H9 (cell line): ENCODE measurements around the gene CYB5B. TPM values are rescaled to one million over a fixed set of nuclear protein-coding genes. Genes with fewer than 3 reads are reported as not detected.

ENCODE experiments used
- DNase-seq: peaks from one replicate; pipeline ENCODE4 v3.0.0-alpha.2; 2017
- H2AFZ ChIP-seq: one replicate; pipeline ENCODE4 v1.6.1; 2013; ENCODE audit warnings: mild to moderate bottlenecking, low read length, control low read depth, moderate library complexity
- H2AK5ac ChIP-seq: 2 replicates; pipeline ENCODE4 v1.6.1; 2013; ENCODE audit warnings: low read length, control low read depth, mixed read lengths; ENCODE audit not compliant: insufficient read length
- H2BK120ac ChIP-seq: one replicate; pipeline ENCODE4 v1.6.1; 2013; ENCODE audit warnings: low read depth, mild to moderate bottlenecking, low read length, control low read depth, inconsistent platforms; ENCODE audit not compliant: poor library complexity, severe bottlenecking
- H2BK12ac ChIP-seq: 2 replicates; pipeline ENCODE4 v1.6.1; 2013; ENCODE audit warnings: low read length, control low read depth, mixed read lengths, low read depth; ENCODE audit not compliant: insufficient read length
- H2BK15ac ChIP-seq: 2 replicates; pipeline ENCODE4 v1.6.1; 2013; ENCODE audit warnings: low read depth, low read length, control low read depth
- H2BK20ac ChIP-seq: one replicate; pipeline ENCODE4 v1.6.1; 2013; ENCODE audit warnings: low read depth, mild to moderate bottlenecking, low read length, control low read depth, inconsistent platforms; ENCODE audit not compliant: poor library complexity, severe bottlenecking
- H2BK5ac ChIP-seq: 2 replicates; pipeline ENCODE4 v1.6.1; 2013; ENCODE audit warnings: low read length, control low read depth, mixed read lengths; ENCODE audit not compliant: insufficient read length
- H3K14ac ChIP-seq: 2 replicates; pipeline ENCODE4 v1.6.1; 2013; ENCODE audit warnings: low read length, control low read depth; ENCODE audit not compliant: insufficient read depth
- H3K18ac ChIP-seq: 2 replicates; pipeline ENCODE4 v1.6.1; 2013; ENCODE audit warnings: low read depth, mild to moderate bottlenecking, mixed read lengths, low read length, control low read depth; ENCODE audit not compliant: insufficient read length
- H3K23ac ChIP-seq: 2 replicates; pipeline ENCODE4 v1.6.1; 2013; ENCODE audit warnings: low read length, control low read depth, mixed read lengths, low read depth; ENCODE audit not compliant: insufficient read length
- H3K23me2 ChIP-seq: 2 replicates; pipeline ENCODE4 v1.6.1; 2013; ENCODE audit warnings: low read depth, mild to moderate bottlenecking, mixed read lengths, low read length, control low read depth; ENCODE audit not compliant: insufficient read length, poor library complexity, severe bottlenecking
- H3K27ac ChIP-seq: 2 replicates; pipeline ENCODE4 v1.5.1; 2013; ENCODE audit warnings: low read length, control low read depth, mixed read lengths, low read depth; ENCODE audit not compliant: insufficient read length
- H3K27me3 ChIP-seq: 2 replicates; pipeline ENCODE4 v1.6.1; 2013; ENCODE audit warnings: low read length, control low read depth, inconsistent platforms; ENCODE audit not compliant: insufficient read depth
- H3K4ac ChIP-seq: 2 replicates; pipeline ENCODE4 v1.6.1; 2013; ENCODE audit warnings: low read depth, mild to moderate bottlenecking, control low read depth, inconsistent platforms, low read length, moderate library complexity
- H3K4me1 ChIP-seq: 2 replicates; pipeline ENCODE4 v1.6.1; 2013; ENCODE audit warnings: low read length, control low read depth, inconsistent platforms; ENCODE audit not compliant: insufficient read depth
- H3K4me2 ChIP-seq: 2 replicates; pipeline ENCODE4 v1.6.1; 2013; ENCODE audit warnings: low read length, control low read depth, mixed read lengths; ENCODE audit not compliant: insufficient read length, insufficient read depth
- H3K56ac ChIP-seq: 2 replicates; pipeline ENCODE4 v1.6.1; 2013; ENCODE audit warnings: low read depth, mild to moderate bottlenecking, mixed read lengths, low read length, control low read depth; ENCODE audit not compliant: insufficient read length
- H3K79me1 ChIP-seq: 2 replicates; pipeline ENCODE4 v1.6.1; 2013; ENCODE audit warnings: low read depth, mild to moderate bottlenecking, moderate library complexity, low read length, control low read depth, inconsistent platforms; ENCODE audit not compliant: insufficient read depth, poor library complexity, severe bottlenecking
- H3K79me2 ChIP-seq: 2 replicates; pipeline ENCODE4 v1.6.1; 2013; ENCODE audit warnings: low read length, control low read depth, inconsistent platforms; ENCODE audit not compliant: insufficient read depth
- H3K9ac ChIP-seq: 2 replicates; pipeline ENCODE4 v1.6.1; 2013; ENCODE audit warnings: low read length, control low read depth, mixed read lengths; ENCODE audit not compliant: insufficient read length; ENCODE audit errors: extremely low read depth
- H3K9me3 ChIP-seq: one replicate; pipeline ENCODE4 v1.6.1; 2013; ENCODE audit warnings: low read depth, low read length, inconsistent platforms; ENCODE audit not compliant: control insufficient read depth
- H3T11ph ChIP-seq: one replicate; pipeline ENCODE4 v1.6.1; 2013; ENCODE audit warnings: mild to moderate bottlenecking, low read length, control low read depth, inconsistent platforms
- H4K20me1 ChIP-seq: one replicate; pipeline ENCODE4 v1.6.1; 2013; ENCODE audit not compliant: control insufficient read depth, insufficient read length, insufficient read depth
- H4K5ac ChIP-seq: 2 replicates; pipeline ENCODE4 v1.6.1; 2013; ENCODE audit warnings: low read depth, mild to moderate bottlenecking, mixed read lengths, low read length, control low read depth; ENCODE audit not compliant: insufficient read length
- H4K8ac ChIP-seq: replicated peaks from 2 replicates; pipeline ENCODE4 v1.6.1; 2013; ENCODE audit warnings: low read length, control low read depth, mixed read lengths, low read depth; ENCODE audit not compliant: insufficient read length
- H4K91ac ChIP-seq: 2 replicates; pipeline ENCODE4 v1.6.1; 2013; ENCODE audit warnings: low read depth, mild to moderate bottlenecking, moderate library complexity, mixed read lengths, low read length, control low read depth; ENCODE audit not compliant: insufficient read length
- H3K27ac Mint-ChIP-seq, 3 experiments: 2 replicates in 2 of 3; 3 replicates in 1 of 3; pipeline ENCODE4 v1.8.0; 2020 to 2021; ENCODE audit warnings: mixed read lengths in 3 of 3, mild to moderate bottlenecking in 1 of 3, moderate library complexity in 1 of 3
- H3K27me3 Mint-ChIP-seq: 2 replicates; pipeline ENCODE4 v1.8.0; 2021; ENCODE audit warnings: low read depth, mild to moderate bottlenecking, moderate library complexity, mixed read lengths
- H3K36me3 Mint-ChIP-seq, 3 experiments: 2 replicates in 2 of 3; 3 replicates in 1 of 3; pipeline ENCODE4 v1.8.0; 2020 to 2021; ENCODE audit warnings: low read depth in 3 of 3, mixed read lengths in 3 of 3; ENCODE audit not compliant: insufficient read depth in 1 of 3
- H3K4me1 Mint-ChIP-seq, 2 experiments: 2 replicates each; pipeline ENCODE4 v1.8.0; 2020; ENCODE audit warnings: mixed read lengths in 2 of 2
- H3K4me3 Mint-ChIP-seq, 2 experiments: 2 replicates in 1 of 2; 3 replicates in 1 of 2; pipeline ENCODE4 v1.8.0; 2020 to 2021; ENCODE audit warnings: mild to moderate bottlenecking in 2 of 2, mixed read lengths in 2 of 2, moderate library complexity in 1 of 2
- H3K9me3 Mint-ChIP-seq, 2 experiments: 2 replicates in 1 of 2; 3 replicates in 1 of 2; pipeline ENCODE4 v1.8.0; 2020; ENCODE audit warnings: mild to moderate bottlenecking in 2 of 2, mixed read lengths in 2 of 2, moderate library complexity in 1 of 2
- WGBS: extraction: QIAGEN DNeasy Blood & Tissue Kit; methylation state at CpG from one replicate; pipeline ENCODE4 v1.1.7; 2013; ENCODE audit warnings: missing lambda C conversion rate, low lambda C conversion rate, mixed read lengths; ENCODE audit not compliant: insufficient read length; ENCODE audit errors: extremely low coverage; 5-methylcytosine and 5-hydroxymethylcytosine counted together
- total RNA-seq: library from RNA; stranded (reverse); gene quantifications from 2 replicates; pipeline ENCODE4 v1.2.1, GENCODE V29; 2021
- TF ChIP-seq, protein P1 (sequence below): fragments of 200-600 bp; sonication (generic); conservative IDR thresholded peaks from 3 replicates; pipeline ENCODE4 v1.8.0; 2021; ENCODE audit warnings: antibody characterized with exemption, mild to moderate bottlenecking

CYB5B gene
- total RNA-seq, 1 experiment from 2014 or later: 126 TPM

DNA sequence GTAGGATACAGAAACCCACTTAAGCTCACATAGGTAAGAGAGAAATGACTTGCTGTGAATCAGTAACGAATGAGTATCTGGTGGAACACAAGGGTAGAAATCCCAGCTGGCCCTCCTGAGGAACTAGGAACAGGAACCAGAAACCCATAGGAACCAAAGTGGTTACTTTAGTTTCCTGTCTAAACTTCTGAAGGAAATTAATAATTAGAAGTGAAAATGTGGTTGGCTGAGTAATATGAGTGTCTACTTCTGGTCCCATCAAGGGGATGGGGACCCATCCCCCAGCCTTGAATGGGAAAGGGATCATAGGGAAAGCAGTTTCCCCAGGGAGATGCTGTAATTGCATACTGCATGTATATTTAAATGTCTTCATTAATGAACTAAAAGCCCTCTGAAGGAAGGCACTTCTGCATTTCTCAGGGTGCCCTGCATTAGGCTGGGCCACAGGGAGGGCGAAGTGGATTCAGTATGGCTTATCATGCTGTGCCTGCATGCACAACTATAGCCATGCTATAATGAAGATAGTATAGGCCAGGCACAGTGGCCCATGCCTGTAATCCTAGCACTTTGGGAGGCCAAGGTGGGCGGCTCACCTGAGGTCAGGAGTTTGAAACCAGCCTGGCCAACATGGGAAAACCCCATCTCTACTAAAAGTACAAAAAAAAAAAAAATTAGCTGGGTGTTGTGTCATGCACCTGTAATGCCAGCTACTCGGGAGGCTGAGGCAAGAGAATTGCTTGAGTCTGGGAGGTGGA is 45.6 kb downstream of the CYB5B start:
- Histone ChIP-seq H4K20me1 (no peaks in the 10 kb centered on the region), H3T11ph (no peak overlapping the region), H3K27ac (no peak overlapping the region), H3K56ac (no peak overlapping the region), H2BK12ac (no peak overlapping the region), H3K23me2 (no peaks in the 10 kb centered on the region), H3K23ac (no peak overlapping the region), H3K79me2 (no peaks in the 10 kb centered on the region), H3K9ac (no peak overlapping the region), H4K91ac (no peak overlapping the region), H4K5ac (no peak overlapping the region), H2BK120ac (no peak overlapping the region), H3K9me3 (no peaks in the 10 kb centered on the region), H3K4me2 (no peak overlapping the region), H3K79me1 (no peaks in the 10 kb centered on the region), H2AFZ (no peak overlapping the region), H2BK15ac (no peak overlapping the region), H3K27me3 (no peaks in the 10 kb centered on the region), H4K8ac (no peak overlapping the region), H2BK5ac (no peak overlapping the region), H3K4me1 (no peaks in the 10 kb centered on the region), H3K4ac (no peak overlapping the region), H2AK5ac (no peak overlapping the region), H3K14ac (no peak overlapping the region), H2BK20ac (no peak overlapping the region), H3K18ac (no peak overlapping the region)
- Mint-ChIP-seq H3K9me3 (no peaks in the 10 kb centered on the region), H3K36me3 (peaks cover 0 to 6% (median 0%) of the 10 kb centered on the region in 3 experiments; a peak in 3 of 7 replicates), H3K4me1 (peaks cover 0 to 3% of the 10 kb centered on the region in 2 experiments; a peak in 3 of 4 replicates), H3K27me3 (no peaks in the 10 kb centered on the region), H3K4me3 (no peak overlapping the region), H3K27ac (no peak overlapping the region; a peak in 1 of 7 replicates)
- DNase-seq: no peak
- no CpG with 5 or more reads among the region's 4 CpGs for WGBS
- TF ChIP-seq, protein P1, sequence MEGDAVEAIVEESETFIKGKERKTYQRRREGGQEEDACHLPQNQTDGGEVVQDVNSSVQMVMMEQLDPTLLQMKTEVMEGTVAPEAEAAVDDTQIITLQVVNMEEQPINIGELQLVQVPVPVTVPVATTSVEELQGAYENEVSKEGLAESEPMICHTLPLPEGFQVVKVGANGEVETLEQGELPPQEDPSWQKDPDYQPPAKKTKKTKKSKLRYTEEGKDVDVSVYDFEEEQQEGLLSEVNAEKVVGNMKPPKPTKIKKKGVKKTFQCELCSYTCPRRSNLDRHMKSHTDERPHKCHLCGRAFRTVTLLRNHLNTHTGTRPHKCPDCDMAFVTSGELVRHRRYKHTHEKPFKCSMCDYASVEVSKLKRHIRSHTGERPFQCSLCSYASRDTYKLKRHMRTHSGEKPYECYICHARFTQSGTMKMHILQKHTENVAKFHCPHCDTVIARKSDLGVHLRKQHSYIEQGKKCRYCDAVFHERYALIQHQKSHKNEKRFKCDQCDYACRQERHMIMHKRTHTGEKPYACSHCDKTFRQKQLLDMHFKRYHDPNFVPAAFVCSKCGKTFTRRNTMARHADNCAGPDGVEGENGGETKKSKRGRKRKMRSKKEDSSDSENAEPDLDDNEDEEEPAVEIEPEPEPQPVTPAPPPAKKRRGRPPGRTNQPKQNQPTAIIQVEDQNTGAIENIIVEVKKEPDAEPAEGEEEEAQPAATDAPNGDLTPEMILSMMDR: no peak
